ENCODE measurements around the gene ZSCAN18.

The ZSCAN18 gene

DNA sequence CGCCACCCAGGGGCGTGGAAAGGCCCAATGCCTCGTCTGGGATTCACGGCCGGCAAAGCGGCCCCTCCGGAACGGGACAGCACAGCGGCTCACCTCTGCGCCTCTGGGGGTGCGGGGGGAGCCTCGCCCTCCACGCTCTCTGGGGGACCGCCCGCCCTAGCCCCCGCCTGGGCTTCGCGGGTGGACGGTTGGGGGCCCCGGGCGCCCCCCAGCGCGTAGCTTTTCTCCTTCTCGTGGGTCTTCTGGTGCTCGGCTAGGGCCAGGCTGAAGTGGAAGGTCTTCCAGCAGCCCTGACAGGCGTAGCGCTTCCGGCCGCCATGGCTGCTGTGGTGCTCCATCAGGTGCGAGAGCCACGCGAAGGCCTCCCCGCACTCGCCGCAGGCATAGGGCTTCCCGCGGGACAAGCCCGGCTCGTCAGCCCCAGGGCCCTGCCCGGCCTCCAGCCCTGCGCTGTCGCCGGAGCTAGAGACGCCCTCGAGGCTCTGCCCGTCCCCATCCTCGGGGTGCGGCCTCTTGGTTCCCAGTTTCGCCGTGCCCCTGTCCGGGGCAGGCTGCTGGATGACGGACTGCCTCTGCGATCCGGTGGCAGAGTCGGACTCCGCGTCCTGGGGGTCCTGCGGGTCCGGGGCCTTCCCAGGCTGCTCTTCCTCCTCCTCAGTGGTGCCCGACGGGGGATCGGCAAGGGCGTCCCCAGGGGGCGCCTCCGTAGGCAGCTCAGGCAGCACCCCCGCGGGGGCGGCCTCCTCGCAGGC, 13.3 kb downstream of the ZSCAN18 start:
- DNase-seq (ENCODE audit: insufficient read length): no peak
- FAIRE-seq: no peak
- no peak for TF ChIP-seq POLR2A (IDR thresholded peaks at IDR 0.05; ENCODE audit: low read depth, low read length)
- TF ChIP-seq TAF1 (IDR thresholded peaks at IDR 0.05; ENCODE audit: borderline replicate concordance, low read depth, low read length): no peak
- TF ChIP-seq POLR2AphosphoS5 (IDR thresholded peaks at IDR 0.05; ENCODE audit: low read depth, low read length): no peak

GRCh38 chr19:58083021-58083420, 15.0 kb downstream of the ZSCAN18 start:
- FAIRE-seq (no peak), DNase-seq (ENCODE audit: insufficient read length) (no peak)
- no peak for TF ChIP-seq POLR2AphosphoS5 (IDR thresholded peaks at IDR 0.05; ENCODE audit: low read depth, low read length)
- TF ChIP-seq POLR2A (IDR thresholded peaks at IDR 0.05; ENCODE audit: low read depth, low read length): no peak
- no peak for TF ChIP-seq TAF1 (IDR thresholded peaks at IDR 0.05; ENCODE audit: borderline replicate concordance, low read depth, low read length)

DNA sequence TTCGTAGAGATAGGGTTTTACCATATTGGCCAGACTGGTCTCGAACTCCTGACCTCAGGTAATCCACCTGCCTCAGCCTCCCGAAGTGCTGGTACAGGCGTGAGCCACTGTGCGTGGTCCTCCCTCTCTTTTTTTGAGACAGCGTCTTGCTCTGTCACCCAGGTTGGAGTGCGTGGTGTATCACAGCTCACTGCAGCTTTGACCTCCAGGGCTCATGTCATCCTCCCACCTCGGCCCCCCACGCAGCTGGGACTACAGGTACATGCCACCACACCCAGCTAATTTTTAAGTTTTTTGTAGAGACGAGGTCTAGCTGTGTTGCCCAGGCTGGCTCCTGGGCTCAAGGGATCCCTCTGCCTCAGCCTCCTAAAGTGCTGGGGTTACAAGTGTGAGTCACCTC, 18.2 kb downstream of the ZSCAN18 start:
- FAIRE-seq: no peak
- TF ChIP-seq TAF1 (IDR thresholded peaks at IDR 0.05; ENCODE audit: borderline replicate concordance, low read depth, low read length) (no peak), POLR2A (IDR thresholded peaks at IDR 0.05; ENCODE audit: low read depth, low read length) (no peak), POLR2AphosphoS5 (IDR thresholded peaks at IDR 0.05; ENCODE audit: low read depth, low read length) (no peak)
- no peak for DNase-seq (ENCODE audit: insufficient read length)

DNA sequence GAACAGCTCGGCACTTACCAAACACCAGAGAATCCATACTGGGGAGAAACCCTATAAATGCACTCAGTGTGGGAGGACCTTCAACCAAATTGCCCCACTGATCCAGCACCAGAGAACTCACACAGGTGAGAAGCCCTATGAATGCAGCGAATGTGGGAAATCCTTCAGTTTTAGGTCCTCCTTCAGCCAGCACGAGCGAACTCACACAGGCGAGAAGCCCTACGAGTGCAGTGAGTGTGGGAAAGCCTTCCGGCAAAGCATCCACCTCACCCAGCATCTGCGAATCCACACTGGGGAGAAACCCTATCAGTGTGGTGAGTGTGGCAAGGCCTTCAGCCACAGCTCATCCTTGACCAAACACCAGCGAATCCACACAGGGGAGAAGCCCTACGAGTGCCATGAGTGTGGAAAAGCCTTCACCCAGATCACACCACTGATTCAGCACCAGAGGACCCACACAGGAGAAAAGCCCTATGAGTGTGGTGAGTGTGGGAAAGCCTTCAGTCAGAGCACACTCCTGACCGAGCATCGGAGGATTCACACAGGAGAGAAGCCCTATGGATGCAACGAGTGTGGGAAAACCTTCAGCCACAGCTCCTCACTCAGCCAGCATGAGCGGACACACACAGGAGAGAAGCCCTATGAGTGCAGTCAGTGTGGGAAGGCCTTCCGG, 30.7 kb downstream of the ZSCAN18 start:
- no peak for FAIRE-seq
- DNase-seq (ENCODE audit: insufficient read length): no peak

DNA sequence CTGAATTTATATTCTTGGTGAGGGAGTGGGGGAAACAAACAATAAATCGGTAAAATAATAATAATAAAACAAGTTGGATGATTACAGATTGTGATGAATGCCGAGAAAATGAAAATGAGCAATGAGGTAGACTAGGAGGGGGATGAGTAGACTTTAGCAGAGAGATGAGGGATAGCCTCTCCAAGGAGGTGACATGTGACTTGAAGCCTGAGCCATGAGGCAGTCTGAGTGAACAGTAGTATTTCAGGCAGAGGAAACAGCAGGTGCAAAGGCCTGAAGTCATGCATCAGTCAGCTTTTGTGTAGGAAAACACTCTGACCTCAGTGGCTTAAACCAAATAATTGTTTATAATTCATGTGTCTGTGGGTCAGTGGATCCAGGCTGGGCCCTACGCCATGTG, 34.3 kb downstream of the ZSCAN18 start:
- DNase-seq (ENCODE audit: insufficient read length) (no peak), FAIRE-seq (no peak)
- TF ChIP-seq POLR2AphosphoS5 (IDR thresholded peaks at IDR 0.05; ENCODE audit: low read depth, low read length): no peak

More for the DNA sequence above, 30.7 kb downstream of the ZSCAN18 start:
- TF ChIP-seq POLR2A (IDR thresholded peaks at IDR 0.05; ENCODE audit: low read depth, low read length) (no peak), POLR2AphosphoS5 (IDR thresholded peaks at IDR 0.05; ENCODE audit: low read depth, low read length) (no peak), TAF1 (IDR thresholded peaks at IDR 0.05; ENCODE audit: borderline replicate concordance, low read depth, low read length) (no peak)

DNA sequence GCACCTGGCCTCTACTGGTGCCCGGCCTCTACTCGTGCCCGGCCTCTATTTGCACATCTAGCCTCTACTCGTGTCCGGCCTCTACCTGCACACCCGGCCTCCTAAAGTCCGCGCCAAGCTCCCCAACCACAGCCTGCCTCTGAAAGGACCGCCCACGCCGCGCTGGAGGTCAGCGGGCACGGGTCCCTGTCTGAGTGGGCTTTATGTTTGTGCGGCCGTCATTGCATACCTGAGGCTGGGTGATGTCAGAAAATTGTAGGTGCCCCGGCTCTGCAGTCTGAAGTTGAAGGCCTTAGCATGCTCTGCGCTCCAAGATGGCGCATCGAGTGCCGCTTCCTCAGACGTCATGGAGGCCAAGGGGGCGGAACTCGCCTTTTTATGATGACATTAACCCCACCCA, 37.8 kb downstream of the ZSCAN18 start:
- no peak for FAIRE-seq
- DNase-seq (ENCODE audit: insufficient read length): no peak
- no peak for TF ChIP-seq TAF1 (IDR thresholded peaks at IDR 0.05; ENCODE audit: borderline replicate concordance, low read depth, low read length)

- FAIRE-seq (no peak), DNase-seq (ENCODE audit: insufficient read length) (no peak)
- no peak for TF ChIP-seq TAF1 (IDR thresholded peaks at IDR 0.05; ENCODE audit: borderline replicate concordance, low read depth, low read length)
- no peak for TF ChIP-seq POLR2A (IDR thresholded peaks at IDR 0.05; ENCODE audit: low read depth, low read length)
- no peak for TF ChIP-seq POLR2AphosphoS5 (IDR thresholded peaks at IDR 0.05; ENCODE audit: low read depth, low read length)
These were observed 38.4 kb downstream of the ZSCAN18 start for GRCh38 chr19:58059671-58060078.

- no peak for TF ChIP-seq POLR2A (IDR thresholded peaks at IDR 0.05; ENCODE audit: low read depth, low read length)
- TF ChIP-seq POLR2AphosphoS5 (IDR thresholded peaks at IDR 0.05; ENCODE audit: low read depth, low read length): no peak
- no peak for TF ChIP-seq TAF1 (IDR thresholded peaks at IDR 0.05; ENCODE audit: borderline replicate concordance, low read depth, low read length)
- DNase-seq (ENCODE audit: insufficient read length) (no peak), FAIRE-seq (no peak)
These were observed 38.9 kb downstream of the ZSCAN18 start, which contains the start of gene ZNF135 for GRCh38 chr19:58059003-58059670. Gene ZNF135 (plus strand): TSS chr19:58059282. CDS start chr19:58060003, 721 bp downstream.

GRCh38 chr19:58058467-58058866, 39.6 kb downstream of the ZSCAN18 start:
- DNase-seq (ENCODE audit: insufficient read length): no peak
- no peak for FAIRE-seq
- TF ChIP-seq POLR2AphosphoS5 (IDR thresholded peaks at IDR 0.05; ENCODE audit: low read depth, low read length) (no peak), TAF1 (IDR thresholded peaks at IDR 0.05; ENCODE audit: borderline replicate concordance, low read depth, low read length) (no peak), POLR2A (IDR thresholded peaks at IDR 0.05; ENCODE audit: low read depth, low read length) (no peak)

DNA sequence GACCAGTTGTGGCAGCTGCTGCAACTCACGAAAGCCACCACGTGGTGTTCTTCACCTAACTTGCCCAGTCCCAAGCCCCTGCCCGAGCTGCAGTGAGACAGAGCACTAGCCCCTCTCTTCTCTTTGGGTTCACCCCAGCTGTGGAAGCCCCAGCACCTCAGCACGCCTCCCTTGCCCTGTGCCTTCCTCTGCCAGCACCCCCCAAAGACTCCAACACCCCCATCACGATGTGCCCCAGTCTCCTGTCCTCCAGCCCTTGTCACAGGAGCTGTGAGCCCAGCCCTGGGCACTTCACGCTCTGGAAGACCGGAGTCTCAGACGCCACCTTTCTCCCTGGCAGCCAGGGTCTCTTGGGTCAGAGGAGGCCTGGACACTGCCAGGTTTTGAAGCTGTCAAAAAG, 41.2 kb downstream of the ZSCAN18 start:
- no peak for TF ChIP-seq POLR2AphosphoS5 (IDR thresholded peaks at IDR 0.05; ENCODE audit: low read depth, low read length)
- TF ChIP-seq POLR2A (IDR thresholded peaks at IDR 0.05; ENCODE audit: low read depth, low read length): no peak
- TF ChIP-seq TAF1 (IDR thresholded peaks at IDR 0.05; ENCODE audit: borderline replicate concordance, low read depth, low read length): no peak
- no peak for FAIRE-seq
- no peak for DNase-seq (ENCODE audit: insufficient read length)

GRCh38 chr19:58056261-58056660, 41.8 kb downstream of the ZSCAN18 start:
- FAIRE-seq (no peak), DNase-seq (ENCODE audit: insufficient read length) (no peak)
- TF ChIP-seq POLR2A (IDR thresholded peaks at IDR 0.05; ENCODE audit: low read depth, low read length) (no peak), POLR2AphosphoS5 (IDR thresholded peaks at IDR 0.05; ENCODE audit: low read depth, low read length) (no peak), TAF1 (IDR thresholded peaks at IDR 0.05; ENCODE audit: borderline replicate concordance, low read depth, low read length) (no peak)

Data from GM12892 (cell line).